Upper lobe of right lung (tissue), 1 donor: ENCODE measurements around the gene ABHD13. TPM values are rescaled to one million over a fixed set of nuclear protein-coding genes. Genes with fewer than 3 reads are reported as not detected.

Source experiments
- ATAC-seq: fragments of 200-7000 bp; cut with Tn5 transposase; one replicate; pipeline ENCODE4 v1.9.1; 2020; ENCODE audit warnings: mild to moderate bottlenecking, moderate library complexity
- DNase-seq: peaks from one replicate; pipeline ENCODE4 v3.0.0-alpha.2; 2020
- H3K27ac ChIP-seq: fragments of 200-600 bp; one replicate; pipeline ENCODE4 v1.8.0; 2022
- H3K27me3 ChIP-seq: fragments of 200-600 bp; one replicate; pipeline ENCODE4 v1.8.0; 2022; ENCODE audit warnings: mild to moderate bottlenecking
- H3K36me3 ChIP-seq: fragments of 200-600 bp; one replicate; pipeline ENCODE4 v1.8.0; 2022
- H3K4me1 ChIP-seq: fragments of 200-600 bp; one replicate; pipeline ENCODE4 v1.8.0; 2022
- H3K4me3 ChIP-seq: fragments of 200-600 bp; one replicate; pipeline ENCODE4 v1.8.0; 2022; ENCODE audit warnings: mild to moderate bottlenecking
- H3K9me3 ChIP-seq: fragments of 200-600 bp; one replicate; pipeline ENCODE4 v1.8.0; 2022
- intact Hi-C: fragments of 100-400 bp; cut with DNase I; formaldehyde crosslinking; loops from one replicate; pipeline ENCODE4 v1.11.0; 2022
- total RNA-seq: library from RNA; stranded (reverse); fragmentation: NEBNext Ultra II Directional; extraction: Animal tissue kit (Norgen Biotek cat#: 25700); gene quantifications from one replicate; pipeline ENCODE4 v1.2.1, GENCODE V29; 2021
- TF ChIP-seq, protein P1 (sequence below): fragments of 200-600 bp; IDR thresholded peaks from one replicate; pipeline ENCODE4 v1.8.0; 2022; ENCODE audit warnings: antibody characterized with exemption
- donor health status: DM: no; HTN: yes; CAD: no; lungs with severe emphysema.

Gene ABHD13
- total RNA-seq, 1 donor from 2014 or later, result 12.8 TPM

- no peak for ATAC-seq
- Histone ChIP-seq H3K27ac (no peak overlapping the region), H3K36me3 (no peaks in the 10 kb centered on the region), H3K9me3 (no peaks in the 10 kb centered on the region), H3K4me3 (no peak overlapping the region), H3K27me3 (no peaks in the 10 kb centered on the region), H3K4me1 (no peaks in the 10 kb centered on the region)
- TF ChIP-seq, protein P1, sequence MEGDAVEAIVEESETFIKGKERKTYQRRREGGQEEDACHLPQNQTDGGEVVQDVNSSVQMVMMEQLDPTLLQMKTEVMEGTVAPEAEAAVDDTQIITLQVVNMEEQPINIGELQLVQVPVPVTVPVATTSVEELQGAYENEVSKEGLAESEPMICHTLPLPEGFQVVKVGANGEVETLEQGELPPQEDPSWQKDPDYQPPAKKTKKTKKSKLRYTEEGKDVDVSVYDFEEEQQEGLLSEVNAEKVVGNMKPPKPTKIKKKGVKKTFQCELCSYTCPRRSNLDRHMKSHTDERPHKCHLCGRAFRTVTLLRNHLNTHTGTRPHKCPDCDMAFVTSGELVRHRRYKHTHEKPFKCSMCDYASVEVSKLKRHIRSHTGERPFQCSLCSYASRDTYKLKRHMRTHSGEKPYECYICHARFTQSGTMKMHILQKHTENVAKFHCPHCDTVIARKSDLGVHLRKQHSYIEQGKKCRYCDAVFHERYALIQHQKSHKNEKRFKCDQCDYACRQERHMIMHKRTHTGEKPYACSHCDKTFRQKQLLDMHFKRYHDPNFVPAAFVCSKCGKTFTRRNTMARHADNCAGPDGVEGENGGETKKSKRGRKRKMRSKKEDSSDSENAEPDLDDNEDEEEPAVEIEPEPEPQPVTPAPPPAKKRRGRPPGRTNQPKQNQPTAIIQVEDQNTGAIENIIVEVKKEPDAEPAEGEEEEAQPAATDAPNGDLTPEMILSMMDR, result no peak
- DNase-seq, result no peak
- intact Hi-C loops, result no loop called here
Measured at GRCh38 chr13:108185223-108185622, 33.0 kb upstream of the ABHD13 start.

- H3K4me3 ChIP-seq, result no peak overlapping the region
- no peak for DNase-seq
- TF ChIP-seq, protein P1, result no peak
- no peak overlapping the region for H3K27ac ChIP-seq
- no peaks in the 10 kb centered on the region for H3K36me3 ChIP-seq
- no peaks in the 10 kb centered on the region for H3K9me3 ChIP-seq
- intact Hi-C loops, result no loop called here
- no peaks in the 10 kb centered on the region for H3K27me3 ChIP-seq
- no peaks in the 10 kb centered on the region for H3K4me1 ChIP-seq
- no peak for ATAC-seq
Measured at GRCh38 chr13:108188260-108188659, 29.9 kb upstream of the ABHD13 start.

GRCh38 chr13:108190897-108191296 lies 27.3 kb upstream of the ABHD13 start:
- no peak for ATAC-seq
- Histone ChIP-seq H3K4me1 (no peaks in the 10 kb centered on the region), H3K9me3 (no peaks in the 10 kb centered on the region), H3K4me3 (no peak overlapping the region), H3K36me3 (no peaks in the 10 kb centered on the region), H3K27me3 (no peaks in the 10 kb centered on the region), H3K27ac (no peak overlapping the region)
- TF ChIP-seq, protein P1, result no peak
- intact Hi-C loops, result no loop called here
- DNase-seq, result no peak

GRCh38 chr13:108193806-108194205 lies 24.4 kb upstream of the ABHD13 start:
- intact Hi-C loops, result no loop called here
- DNase-seq (no peak), ATAC-seq (no peak)
- H3K36me3 ChIP-seq, result no peaks in the 10 kb centered on the region
- no peak overlapping the region for H3K27ac ChIP-seq
- H3K4me1 ChIP-seq, result no peaks in the 10 kb centered on the region
- H3K4me3 ChIP-seq, result no peak overlapping the region
- no peaks in the 10 kb centered on the region for H3K9me3 ChIP-seq
- H3K27me3 ChIP-seq, result no peaks in the 10 kb centered on the region
- TF ChIP-seq, protein P1, result no peak

GRCh38 chr13:108194435-108194936 lies 23.7 kb upstream of the ABHD13 start:
- intact Hi-C loops, result no loop called here
- DNase-seq, result no peak
- TF ChIP-seq, protein P1, result no peak
- no peaks in the 10 kb centered on the region for H3K4me1 ChIP-seq
- H3K27ac ChIP-seq, result no peak overlapping the region
- no peaks in the 10 kb centered on the region for H3K9me3 ChIP-seq
- H3K4me3 ChIP-seq, result no peak overlapping the region
- no peaks in the 10 kb centered on the region for H3K27me3 ChIP-seq
- no peaks in the 10 kb centered on the region for H3K36me3 ChIP-seq
- ATAC-seq, result peak; percentile 20

GRCh38 chr13:108195146-108195545 lies 23.0 kb upstream of the ABHD13 start:
- no peaks in the 10 kb centered on the region for H3K36me3 ChIP-seq
- H3K9me3 ChIP-seq, result no peaks in the 10 kb centered on the region
- ATAC-seq, result no peak
- no peak overlapping the region for H3K27ac ChIP-seq
- no peak overlapping the region for H3K4me3 ChIP-seq
- intact Hi-C loops, result no loop called here
- TF ChIP-seq, protein P1, result no peak
- H3K27me3 ChIP-seq, result no peaks in the 10 kb centered on the region
- no peaks in the 10 kb centered on the region for H3K4me1 ChIP-seq
- DNase-seq, result no peak
